ENCODE data around the gene RNF157. TPM values are rescaled to one million over a fixed set of nuclear protein-coding genes. Genes with fewer than 3 reads are reported as not detected.
"Not testable (repeated sequence)": the region's sequence is repeated elsewhere in the genome, so short reads cannot be mapped to it uniquely, and the experiment has no call there.

Gene RNF157
- total RNA-seq, 1 experiment from 2014 or later, result 0.86 TPM

- RAD21 ChIA-PET (ENCODE audit: low non-redundant PET in 1 of 2, low total read pairs in 2 of 2, uncharacterized antibody in 2 of 2, unreplicated experiment in 2 of 2); H4K20me1 ChIP-seq (ENCODE audit: insufficient read depth); BruUV-seq (replicated peaks): not testable (repeated sequence)
Observed at GRCh38 chr17:76226749-76227148, 13.5 kb downstream of the RNF157 start.

GRCh38 chr17:76225373-76226086 lies 14.8 kb downstream of the RNF157 start:
- H4K20me1 ChIP-seq (ENCODE audit: insufficient read depth); H3K9me3 ChIP-seq (ENCODE audit: control insufficient read depth in 1 of 2, insufficient read depth in 1 of 2, low read depth in 1 of 2, low read length in 2 of 2); H3K9ac ChIP-seq (ENCODE audit: low read length); H3K27ac ChIP-seq (ENCODE audit: low read depth, low read length); H3K4me1 ChIP-seq (ENCODE audit: control insufficient read depth in 1 of 2, insufficient read depth in 2 of 2, low read length in 2 of 2); H2AFZ ChIP-seq (ENCODE audit: low read depth, low read length, poor library complexity, severe bottlenecking); RAD21 ChIA-PET (ENCODE audit: low non-redundant PET in 1 of 2, low total read pairs in 2 of 2, uncharacterized antibody in 2 of 2, unreplicated experiment in 2 of 2); ATAC-seq; intact Hi-C loops (cut with micrococcal nuclease); H3K4me3 ChIP-seq (replicated peaks in 1 of 2; ENCODE audit: low read depth in 1 of 2, low read length in 2 of 2); CTCF ChIA-PET; DNase-seq (ENCODE audit: low read depth, low spot score); H3K36me3 ChIP-seq (ENCODE audit: control insufficient read depth in 1 of 2, insufficient read depth in 2 of 2, low read length in 2 of 2); H3K9me2 ChIP-seq (ENCODE audit: insufficient read depth); H3K4me2 ChIP-seq (ENCODE audit: low read length); BruUV-seq (replicated peaks); H3K79me2 ChIP-seq (ENCODE audit: insufficient read depth, low read length); POLR2A ChIA-PET: not testable (repeated sequence)
- peaks cover 11% of the 10 kb centered on the region; the same call in 1 of the 2 replicates for H3K27me3 ChIP-seq (ENCODE audit: insufficient read depth, low read length)

More at GRCh38 chr17:76226749-76227148, 13.5 kb downstream of the RNF157 start:
- H3K9me2 ChIP-seq (ENCODE audit: insufficient read depth); DNase-seq (ENCODE audit: low read depth, low spot score); H3K4me1 ChIP-seq (ENCODE audit: control insufficient read depth in 1 of 2, insufficient read depth in 2 of 2, low read length in 2 of 2); POLR2A ChIA-PET; CTCF ChIA-PET; H3K79me2 ChIP-seq (ENCODE audit: insufficient read depth, low read length); H2AFZ ChIP-seq (ENCODE audit: low read depth, low read length, poor library complexity, severe bottlenecking); H3K9me3 ChIP-seq (ENCODE audit: control insufficient read depth in 1 of 2, insufficient read depth in 1 of 2, low read depth in 1 of 2, low read length in 2 of 2); H3K9ac ChIP-seq (ENCODE audit: low read length); H3K27ac ChIP-seq (ENCODE audit: low read depth, low read length); H3K4me3 ChIP-seq (replicated peaks in 1 of 2; ENCODE audit: low read depth in 1 of 2, low read length in 2 of 2); H3K36me3 ChIP-seq (ENCODE audit: control insufficient read depth in 1 of 2, insufficient read depth in 2 of 2, low read length in 2 of 2); intact Hi-C loops (cut with micrococcal nuclease); ATAC-seq; H3K4me2 ChIP-seq (ENCODE audit: low read length): not testable (repeated sequence)
- H3K27me3 ChIP-seq (ENCODE audit: insufficient read depth, low read length), result peaks cover 11% of the 10 kb centered on the region; the same call in 1 of the 2 replicates

GRCh38 chr17:76223802-76224201 lies 16.5 kb downstream of the RNF157 start:
- RAD21 ChIA-PET (ENCODE audit: low non-redundant PET in 1 of 2, low total read pairs in 2 of 2, uncharacterized antibody in 2 of 2, unreplicated experiment in 2 of 2), result no interaction called here
- BruUV-seq (replicated peaks), result no TSS peak
- Histone ChIP-seq H3K36me3 (ENCODE audit: control insufficient read depth in 1 of 2, insufficient read depth in 2 of 2, low read length in 2 of 2) (no peaks in the 10 kb centered on the region), H3K27me3 (ENCODE audit: insufficient read depth, low read length) (no peaks in the 10 kb centered on the region), H3K79me2 (ENCODE audit: insufficient read depth, low read length) (no peaks in the 10 kb centered on the region), H3K4me3 (replicated peaks in 1 of 2; ENCODE audit: low read depth in 1 of 2, low read length in 2 of 2) (no peak overlapping the region), H3K27ac (ENCODE audit: low read depth, low read length) (no peak overlapping the region), H3K4me2 (ENCODE audit: low read length) (no peak overlapping the region), H2AFZ (ENCODE audit: low read depth, low read length, poor library complexity, severe bottlenecking) (no peak overlapping the region), H3K9me3 (ENCODE audit: control insufficient read depth in 1 of 2, insufficient read depth in 1 of 2, low read depth in 1 of 2, low read length in 2 of 2) (no peaks in the 10 kb centered on the region), H4K20me1 (ENCODE audit: insufficient read depth) (no peaks in the 10 kb centered on the region), H3K4me1 (ENCODE audit: control insufficient read depth in 1 of 2, insufficient read depth in 2 of 2, low read length in 2 of 2) (no peaks in the 10 kb centered on the region), H3K9ac (ENCODE audit: low read length) (no peak overlapping the region), H3K9me2 (ENCODE audit: insufficient read depth) (no peaks in the 10 kb centered on the region)
- POLR2A ChIA-PET, result no interaction called here
- TF ChIP-seq ATF3 (IDR thresholded peaks at IDR 0.05) (no peak), CBX3 (IDR thresholded peaks at IDR 0.05; ENCODE audit: low read depth) (no peak), SP1 (IDR thresholded peaks at IDR 0.05; ENCODE audit: low read depth) (no peak), CTCF (IDR thresholded peaks at IDR 0.05 in 2 of 3, conservative IDR thresholded peaks at IDR 0.05 in 1 of 3; ENCODE audit: borderline replicate concordance in 1 of 3, insufficient read depth in 1 of 3, low read depth in 2 of 3, low read length in 2 of 3) (no peak), EZH2phosphoT487 (IDR thresholded peaks at IDR 0.05; ENCODE audit: borderline replicate concordance) (no peak), MAX (IDR thresholded peaks at IDR 0.05) (no peak), ZBTB33 (IDR thresholded peaks at IDR 0.05; ENCODE audit: extremely low read depth, insufficient replicate concordance, low read length) (no peak)
- no peak for DNase-seq (ENCODE audit: low read depth, low spot score)
- intact Hi-C loops (cut with micrococcal nuclease), result no loop called here
- CTCF ChIA-PET, result no interaction called here
- ATAC-seq, result no peak

Data from HCT116 (cell line).